ENCODE results near the gene ABCC1. TPM values are rescaled to one million over a fixed set of nuclear protein-coding genes. Genes with fewer than 3 reads are reported as not detected.

ABCC1 gene
- total and polyA plus RNA-seq, 2 of the 4 experiments (the other 2 are of a cell fraction), result 39.4 to 66.0 TPM

DNA sequence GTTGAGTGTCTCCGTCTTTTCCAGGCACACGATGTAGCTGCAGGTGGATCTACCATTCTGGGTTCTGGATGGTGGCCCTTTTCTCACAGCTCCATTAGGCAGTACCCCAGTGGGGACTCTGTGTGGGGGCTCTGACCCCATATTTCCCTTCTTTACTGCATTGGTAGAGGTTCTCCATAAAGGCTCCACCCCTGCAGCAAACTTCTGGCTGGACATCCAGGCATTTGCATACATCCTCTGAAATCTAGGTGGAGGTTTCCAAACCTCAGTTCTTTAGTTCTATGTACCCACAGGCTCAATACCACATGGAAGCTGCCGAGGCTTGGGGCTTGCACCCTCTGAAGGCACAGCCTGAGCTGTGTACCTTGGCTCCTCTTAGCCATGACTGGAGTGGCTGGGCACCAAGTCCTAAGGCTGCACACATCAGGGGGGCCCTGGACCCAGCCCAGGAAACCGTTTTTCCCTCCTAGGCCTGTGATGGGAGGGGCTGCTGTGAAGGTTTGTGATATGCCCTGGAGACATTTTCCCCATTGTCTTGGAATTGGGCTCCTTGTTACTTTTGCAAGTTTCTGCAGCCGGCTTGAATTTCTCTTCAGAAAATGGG lies 14.0 kb downstream of the ABCC1 start:
- no peak for DNase-seq
- intact Hi-C loops (cut with micrococcal nuclease) (no loop called here), in situ Hi-C loops (cut with MboI; ENCODE audit: low sequenced_read_pairs) (no loop called here), dilution Hi-C loops (cut with HindIII; ENCODE audit: low sequenced_read_pairs, unreplicated experiment) (no loop called here)
- H3K56ac ChIP-seq (ENCODE audit: extremely low read depth, insufficient read depth, low read length), result no peak overlapping the region
- no peak overlapping the region for H3K14ac ChIP-seq (replicated peaks; ENCODE audit: low read depth, low read length)
- POLR2A ChIA-PET (ENCODE audit: unreplicated experiment), result no interaction called here
- H3K23ac ChIP-seq (ENCODE audit: low read depth, low read length), result no peak overlapping the region
- no peak overlapping the region for H3K18ac ChIP-seq (ENCODE audit: low read depth, low read length)
- no peak overlapping the region for H4K91ac ChIP-seq (ENCODE audit: insufficient read depth, low read depth, low read length)
- CTCF ChIA-PET, result no interaction called here
- H3K27ac ChIP-seq (ENCODE audit: insufficient read depth, low read length), result no peak overlapping the region
- H2BK120ac ChIP-seq (ENCODE audit: low read depth, low read length), result no peak overlapping the region
- H2AK9ac ChIP-seq (replicated peaks; ENCODE audit: low read depth, low read length, poor library complexity), result no peak overlapping the region
- no TSS peak for BruUV-seq (replicated peaks)
- peaks cover 30% of the 10 kb centered on the region for H3K9me1 ChIP-seq (ENCODE audit: insufficient read depth, low read length)
- no peaks in the 10 kb centered on the region for H3K27me3 ChIP-seq (ENCODE audit: control insufficient read depth, insufficient read depth, low read length)
- no peak overlapping the region for H4K5ac ChIP-seq (ENCODE audit: low read depth, low read length)
- H3K9me3 ChIP-seq (ENCODE audit: control insufficient read depth, insufficient read depth, low read length), result no peaks in the 10 kb centered on the region
- no peak overlapping the region for H2BK5ac ChIP-seq (ENCODE audit: low read depth, low read length, poor library complexity, severe bottlenecking)
- H2AK5ac ChIP-seq (ENCODE audit: low read depth, low read length), result no peak overlapping the region
- no peak overlapping the region for H3K4me2 ChIP-seq (ENCODE audit: low read depth, low read length)
- H3K79me1 ChIP-seq (ENCODE audit: low read depth in 1 of 2, low read length in 2 of 2), result peaks cover 6 to 81% of the 10 kb centered on the region in 2 experiments
- no CpG with 5 or more reads among the region's 5 CpGs for WGBS, 2 experiments (ENCODE audit: extremely low coverage in 2 of 2, insufficient read length in 1 of 2)
- peaks cover 15% of the 10 kb centered on the region; the same call in 1 of the 2 replicates for H3K36me3 ChIP-seq (ENCODE audit: control insufficient read depth, insufficient read depth, low read length)
- no peak overlapping the region for H2BK15ac ChIP-seq (ENCODE audit: low read depth, low read length)
- ATAC-seq (ENCODE audit: low read depth), result no peak
- H3K4me1 ChIP-seq (ENCODE audit: control insufficient read depth, insufficient read depth, low read length), result peaks cover 32% of the 10 kb centered on the region
- H2AFZ ChIP-seq (replicated peaks; ENCODE audit: low read length, poor library complexity), result no peak overlapping the region
- H3K4me3 ChIP-seq (ENCODE audit: insufficient read depth, low read depth, low read length), result no peak overlapping the region
- H4K20me1 ChIP-seq (ENCODE audit: insufficient read depth, low read length), result peaks cover 92% of the 10 kb centered on the region
- H3K9ac ChIP-seq (ENCODE audit: low read depth, low read length), result no peak overlapping the region
- no peak overlapping the region for H3K4ac ChIP-seq (ENCODE audit: low read depth, low read length)
- H4K8ac ChIP-seq (ENCODE audit: low read depth in 2 of 2, low read length in 2 of 2), result no peak overlapping the region
- TF ChIP-seq, protein P1, sequence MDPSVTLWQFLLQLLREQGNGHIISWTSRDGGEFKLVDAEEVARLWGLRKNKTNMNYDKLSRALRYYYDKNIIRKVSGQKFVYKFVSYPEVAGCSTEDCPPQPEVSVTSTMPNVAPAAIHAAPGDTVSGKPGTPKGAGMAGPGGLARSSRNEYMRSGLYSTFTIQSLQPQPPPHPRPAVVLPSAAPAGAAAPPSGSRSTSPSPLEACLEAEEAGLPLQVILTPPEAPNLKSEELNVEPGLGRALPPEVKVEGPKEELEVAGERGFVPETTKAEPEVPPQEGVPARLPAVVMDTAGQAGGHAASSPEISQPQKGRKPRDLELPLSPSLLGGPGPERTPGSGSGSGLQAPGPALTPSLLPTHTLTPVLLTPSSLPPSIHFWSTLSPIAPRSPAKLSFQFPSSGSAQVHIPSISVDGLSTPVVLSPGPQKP (IDR thresholded peaks at IDR 0.05; ENCODE audit: borderline replicate concordance, low read depth, low read length), result no peak
- TF ChIP-seq RAD21 (IDR thresholded peaks at IDR 0.05; ENCODE audit: low read length) (no peak), MAZ (IDR thresholded peaks at IDR 0.05; ENCODE audit: borderline replicate concordance, low read depth, low read length) (no peak), SMC3 (IDR thresholded peaks at IDR 0.05; ENCODE audit: low read depth, low read length) (no peak), CEBPB (IDR thresholded peaks at IDR 0.05; ENCODE audit: low read depth, low read length) (no peak), RFX5 (IDR thresholded peaks at IDR 0.05; ENCODE audit: low read depth, low read length) (no peak), MAFK (IDR thresholded peaks at IDR 0.05; ENCODE audit: low read depth, low read length) (no peak), CTCF (conservative IDR thresholded peaks at IDR 0.05; ENCODE audit: low read depth, low read length) (no peak), USF2 (IDR thresholded peaks at IDR 0.05; ENCODE audit: low read depth, low read length) (no peak), RCOR1 (IDR thresholded peaks at IDR 0.05; ENCODE audit: insufficient replicate concordance, low read length) (no peak), CHD1 (IDR thresholded peaks at IDR 0.05; ENCODE audit: low read depth, low read length) (no peak), POLR2A (IDR thresholded peaks at IDR 0.05; ENCODE audit: low read depth, low read length) (no peak), MXI1 (IDR thresholded peaks at IDR 0.05; ENCODE audit: borderline replicate concordance, low read depth, low read length) (no peak)
- no peak overlapping the region for H2BK20ac ChIP-seq (ENCODE audit: low read depth, low read length)

All from IMR-90 (cell line).